GM12892 (cell line): ENCODE data around the gene TENT5A.

ENCODE experiments used
- DNase-seq: peaks from one replicate; pipeline ENCODE4 v3.0.0; 2011; ENCODE audit not compliant: insufficient read length
- FAIRE-seq: peaks from 2 replicates; lab custom pipeline; 2011; peaks lifted over from hg19 to GRCh38; lab: Jason Lieb, UNC
- POLR2A ChIP-seq: IDR thresholded peaks from 2 replicates; pipeline ENCODE4 v1.6.1; 2011; ENCODE audit warnings: low read depth, low read length, control low read depth
- POLR2AphosphoS5 ChIP-seq: IDR thresholded peaks from 2 replicates; pipeline ENCODE4 v1.6.1; 2011; ENCODE audit warnings: low read depth, low read length, control low read depth
- TAF1 ChIP-seq: IDR thresholded peaks from 2 replicates; pipeline ENCODE4 v1.6.1; 2011; ENCODE audit warnings: low read depth, mild to moderate bottlenecking, control low read depth, low read length, borderline replicate concordance

The TENT5A gene

GRCh38 chr6:81769824-81770223, 17.3 kb upstream of the TENT5A start:
- DNase-seq (no peak), FAIRE-seq (no peak)
- TF ChIP-seq TAF1 (no peak), POLR2AphosphoS5 (no peak), POLR2A (no peak)

DNA sequence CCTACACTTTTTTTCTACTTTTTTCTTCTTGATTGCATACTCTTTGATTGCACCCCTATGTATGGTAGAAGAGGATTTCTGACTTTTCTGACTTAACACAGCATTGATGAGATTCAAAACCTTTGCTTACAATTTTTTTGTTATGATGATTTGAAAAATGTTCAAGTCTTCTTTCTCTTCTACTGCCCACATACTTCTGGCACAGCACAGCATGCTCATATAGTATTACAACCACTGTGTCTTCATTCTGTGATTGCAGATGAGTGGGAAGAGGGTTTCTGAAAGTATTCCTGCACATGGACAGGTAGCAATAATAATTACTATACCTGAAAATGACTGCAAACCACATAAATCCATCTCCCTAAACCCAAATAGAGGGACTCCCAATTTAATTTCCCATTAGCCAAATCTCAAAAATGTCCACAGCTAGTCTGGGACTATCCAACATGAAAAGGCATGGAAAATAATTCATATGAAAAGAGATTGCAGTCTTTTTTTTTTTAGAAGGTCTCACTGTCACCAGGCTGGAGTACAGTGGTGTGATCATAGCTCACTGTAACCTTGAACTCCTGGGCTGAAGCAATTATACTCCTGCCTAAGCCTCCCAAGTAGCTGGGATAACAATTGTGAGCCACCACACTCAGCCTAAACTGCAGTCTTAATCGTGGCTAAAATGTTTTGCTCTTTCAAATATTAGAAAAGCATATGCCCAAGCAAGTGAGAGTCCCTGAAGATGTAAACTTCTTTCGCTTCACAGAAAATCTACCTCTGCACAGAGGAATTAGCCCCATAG, 15.9 kb upstream of the TENT5A start:
- TF ChIP-seq POLR2A = no peak
- TF ChIP-seq TAF1 = no peak
- no peak for TF ChIP-seq POLR2AphosphoS5
- no peak for FAIRE-seq
- DNase-seq = no peak

- DNase-seq (no peak), FAIRE-seq (no peak)
- TF ChIP-seq POLR2A = no peak
- no peak for TF ChIP-seq TAF1
- no peak for TF ChIP-seq POLR2AphosphoS5
Observed at GRCh38 chr6:81767163-81767891, 14.8 kb upstream of the TENT5A start.

DNA sequence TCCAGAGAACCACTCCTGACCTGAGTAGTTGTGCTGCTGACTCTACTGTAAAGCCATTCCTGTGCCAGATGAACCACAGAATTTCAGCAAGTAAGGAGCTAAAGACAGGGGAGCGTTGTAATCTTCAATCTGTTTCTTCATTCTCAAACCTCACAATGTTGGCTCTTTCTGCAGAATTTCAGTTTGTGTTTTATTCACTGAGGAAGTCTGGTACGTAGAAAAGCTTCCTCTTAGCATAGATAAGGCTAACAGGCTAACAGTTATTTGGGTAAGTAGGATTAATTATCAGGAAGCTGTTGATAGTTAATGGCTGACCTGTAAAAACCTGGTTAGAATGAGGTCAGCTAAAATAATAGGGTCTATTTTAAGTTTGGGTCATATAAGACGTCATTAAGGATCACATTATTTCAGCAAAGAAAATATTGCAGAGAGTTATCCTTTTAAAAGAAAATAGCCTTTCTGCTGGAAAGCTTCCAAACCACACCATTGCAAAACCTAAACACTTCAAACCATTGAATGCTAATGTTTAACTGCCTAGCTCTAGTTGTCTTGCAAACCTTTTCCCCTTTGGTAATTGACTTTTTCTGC, 14.1 kb upstream of the TENT5A start:
- TF ChIP-seq TAF1 (no peak), POLR2AphosphoS5 (no peak), POLR2A (no peak)
- DNase-seq (no peak), FAIRE-seq (no peak)

GRCh38 chr6:81764531-81764930, 12.1 kb upstream of the TENT5A start:
- no peak for TF ChIP-seq POLR2AphosphoS5
- no peak for TF ChIP-seq TAF1
- no peak for TF ChIP-seq POLR2A
- FAIRE-seq (no peak), DNase-seq (no peak)

DNA sequence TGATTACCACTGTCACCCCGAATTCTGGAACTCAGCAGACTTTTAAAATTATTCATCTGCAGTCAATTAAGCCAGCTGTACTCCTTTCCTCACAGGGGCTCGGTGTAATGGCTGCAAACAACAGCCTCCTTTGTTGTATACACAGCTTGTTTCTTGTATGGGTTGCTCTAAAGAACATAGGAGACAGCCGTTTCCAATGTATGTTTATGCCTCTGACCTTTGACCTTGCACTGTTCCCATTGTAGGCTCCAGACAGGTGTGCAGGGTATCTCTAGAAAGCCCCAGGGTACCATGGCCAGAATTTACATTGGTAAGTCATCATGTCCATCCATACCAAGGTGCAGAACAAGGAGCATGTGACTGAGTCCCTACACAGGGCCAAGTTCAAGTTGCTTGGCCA, 11.5 kb upstream of the TENT5A start:
- FAIRE-seq (no peak), DNase-seq (no peak)
- TF ChIP-seq POLR2AphosphoS5 = no peak
- no peak for TF ChIP-seq POLR2A
- no peak for TF ChIP-seq TAF1

DNA sequence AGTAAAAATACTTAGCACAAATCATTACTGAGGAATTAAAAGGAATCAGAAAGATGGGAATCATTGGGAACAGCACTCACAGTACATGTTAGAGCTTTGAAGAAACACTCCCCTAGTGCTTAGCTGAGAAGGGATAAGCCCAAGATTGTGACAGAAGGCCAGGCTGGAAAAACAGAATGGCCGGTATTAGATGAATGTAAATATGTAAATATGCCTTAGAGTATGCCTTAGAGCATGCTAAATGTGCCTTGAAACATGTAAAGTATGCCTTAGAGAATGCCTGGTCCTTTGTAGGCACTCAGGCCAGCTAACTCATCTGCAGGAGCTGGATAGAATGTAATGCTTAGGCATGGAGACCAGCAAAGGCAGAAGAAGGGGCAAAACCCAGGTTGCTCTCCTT, 10.6 kb upstream of the TENT5A start:
- DNase-seq (no peak), FAIRE-seq (no peak)
- TF ChIP-seq POLR2A (no peak), TAF1 (no peak), POLR2AphosphoS5 (no peak)

DNA sequence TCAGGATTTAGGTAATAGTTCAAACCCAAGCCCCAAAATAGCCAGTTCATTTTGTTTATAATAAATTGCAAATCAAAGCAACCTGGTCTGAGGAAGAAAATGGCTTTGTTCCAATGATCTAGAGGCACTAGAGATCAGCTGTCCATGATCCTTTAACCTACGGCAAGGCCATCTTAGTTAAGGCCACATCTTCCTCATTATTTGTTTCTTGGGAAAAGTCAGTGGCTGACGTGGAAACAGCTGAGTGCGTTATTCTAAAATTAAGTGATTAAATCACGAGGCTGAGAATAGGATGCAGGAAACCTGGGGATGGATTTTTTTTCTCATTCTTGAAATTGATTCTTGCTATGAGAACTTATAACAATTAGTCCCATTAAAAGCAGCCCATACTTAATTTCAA, 10.1 kb upstream of the TENT5A start:
- DNase-seq = no peak
- no peak for FAIRE-seq
- TF ChIP-seq POLR2A = no peak
- no peak for TF ChIP-seq POLR2AphosphoS5
- TF ChIP-seq TAF1 = no peak

- DNase-seq (no peak), FAIRE-seq (no peak)
- TF ChIP-seq POLR2A (no peak), TAF1 (no peak), POLR2AphosphoS5 (no peak)
Observed at GRCh38 chr6:81762132-81762531, 9.7 kb upstream of the TENT5A start.

GRCh38 chr6:81761197-81761596, 8.7 kb upstream of the TENT5A start:
- no peak for DNase-seq
- TF ChIP-seq TAF1 (no peak), POLR2A (no peak), POLR2AphosphoS5 (no peak)
- no peak for FAIRE-seq

- TF ChIP-seq TAF1 = no peak
- no peak for TF ChIP-seq POLR2AphosphoS5
- TF ChIP-seq POLR2A = no peak
- DNase-seq (no peak), FAIRE-seq (no peak)
Observed at GRCh38 chr6:81759782-81760181, 7.3 kb upstream of the TENT5A start.

DNA sequence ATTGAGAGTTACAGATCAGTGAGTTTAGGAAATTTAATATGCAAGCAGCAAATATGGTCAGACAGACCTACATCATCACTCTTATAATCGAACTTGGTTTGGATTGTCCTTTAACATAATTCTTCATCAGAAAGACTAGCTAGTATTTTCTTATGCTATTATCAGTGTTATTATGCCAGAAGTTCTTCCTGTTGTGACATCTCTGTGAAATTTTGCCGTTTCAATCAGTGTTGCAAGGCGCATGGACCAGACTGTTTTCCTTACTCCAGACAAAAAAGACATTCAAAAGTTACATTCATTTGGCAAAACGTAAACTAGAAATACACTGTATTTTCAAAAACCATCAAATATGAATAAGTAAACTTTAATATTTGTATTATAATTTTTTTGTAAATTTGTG, 5.7 kb upstream of the TENT5A start:
- TF ChIP-seq POLR2A (no peak), TAF1 (no peak), POLR2AphosphoS5 (no peak)
- FAIRE-seq (no peak), DNase-seq (no peak)
